T-cell (primary cell): ENCODE results near the gene OAS2. TPM values are rescaled to one million over a fixed set of nuclear protein-coding genes. Genes with fewer than 3 reads are reported as not detected.

Experiments
- ATAC-seq, 4 experiments: fragments of 200-7000 bp in 3 of 4; fragments of 150-1000 bp in 1 of 4; cut with Tn5 transposase; replicated peaks in 1 of 4; 1 replicate in 3 of 4; 2 replicates in 1 of 4; pipeline ENCODE4 v1.10.0; 2021; ENCODE audit warnings: moderate library complexity in 3 of 4, mild to moderate bottlenecking in 2 of 4, moderate number of reproducible peaks in 1 of 4
- CTCF ChIA-PET, 2 donors: fragments of 300-600 bp; sonication (Branson Sonifier 250); formaldehyde crosslinking; loops; one replicate each; lab custom pipeline; 2022; ENCODE audit warnings: antibody characterized with exemption in 2 of 2; lab: Charles Lee
- POLR2A ChIA-PET, 2 donors: fragments of 300-600 bp; sonication (Branson Sonifier 250); formaldehyde crosslinking; loops; one replicate each; lab custom pipeline; 2022; ENCODE audit warnings: antibody characterized with exemption in 2 of 2; lab: Charles Lee
- DNase-seq, 35 experiments: peaks; one replicate each; pipeline versions ENCODE4 v3.0.0 to v3.0.0-alpha.2; 2013 to 2023
- H3K27ac ChIP-seq: one replicate; pipeline ENCODE4 v1.5.1; 2013; ENCODE audit warnings: low read length
- H3K27me3 ChIP-seq, 2 experiments: replicated peaks in 1 of 2; 1 replicate in 1 of 2; 2 replicates in 1 of 2; pipeline versions ENCODE4 v1.6.1 to v1.7.0; 2013; ENCODE audit warnings: low read length in 1 of 2, mixed read lengths in 1 of 2; ENCODE audit not compliant: control insufficient read depth in 2 of 2, insufficient read depth in 2 of 2; ENCODE audit errors: extremely low read depth in 1 of 2
- H3K36me3 ChIP-seq, 2 donors: 1 replicate in 1 of 2; 2 replicates in 1 of 2; pipeline versions ENCODE4 v1.6.1 to v1.7.0; 2013; ENCODE audit warnings: low read length in 1 of 2; ENCODE audit not compliant: control insufficient read depth in 2 of 2, insufficient read depth in 1 of 2; ENCODE audit errors: extremely low read depth in 1 of 2
- H3K4me1 ChIP-seq, 2 experiments: 1 replicate in 1 of 2; 2 replicates in 1 of 2; pipeline versions ENCODE4 v1.6.1 to v1.7.0; 2013; ENCODE audit warnings: low read length in 2 of 2, mixed read lengths in 1 of 2; ENCODE audit not compliant: insufficient read depth in 2 of 2, control insufficient read depth in 1 of 2; ENCODE audit errors: extremely low read depth in 1 of 2
- H3K4me3 ChIP-seq, 2 donors: 1 replicate in 1 of 2; 2 replicates in 1 of 2; pipeline versions ENCODE4 v1.5.1 to v1.7.0; 2013; ENCODE audit warnings: mild to moderate bottlenecking in 2 of 2, low read length in 1 of 2, moderate library complexity in 1 of 2; ENCODE audit not compliant: control insufficient read depth in 1 of 2; ENCODE audit errors: extremely low read depth in 1 of 2
- H3K9me3 ChIP-seq: 2 replicates; pipeline ENCODE4 v1.7.0; 2013
- H3K27ac Mint-ChIP-seq, 2 donors: one replicate each; pipeline ENCODE4 v1.8.0; 2020 to 2021; ENCODE audit warnings: mild to moderate bottlenecking in 2 of 2, mixed read lengths in 2 of 2
- H3K27me3 Mint-ChIP-seq, 2 donors: one replicate each; pipeline ENCODE4 v1.8.0; 2021 to 2022; ENCODE audit warnings: mixed read lengths in 2 of 2
- H3K36me3 Mint-ChIP-seq: one replicate; pipeline ENCODE4 v1.8.0; 2021; ENCODE audit warnings: mixed read lengths
- H3K4me1 Mint-ChIP-seq, 3 donors: one replicate each; pipeline ENCODE4 v1.8.0; 2020 to 2022; ENCODE audit warnings: mixed read lengths in 3 of 3, mild to moderate bottlenecking in 1 of 3
- H3K4me3 Mint-ChIP-seq, 3 donors: one replicate each; pipeline ENCODE4 v1.8.0; 2020 to 2022; ENCODE audit warnings: mild to moderate bottlenecking in 3 of 3, mixed read lengths in 3 of 3, moderate library complexity in 3 of 3
- H3K9me3 Mint-ChIP-seq, 3 donors: one replicate each; pipeline ENCODE4 v1.8.0; 2020 to 2022; ENCODE audit warnings: mixed read lengths in 3 of 3
- WGBS: methylation state at CpG from one replicate; pipeline ENCODE4 v1.1.5; 2013; ENCODE audit warnings: missing lambda C conversion rate; ENCODE audit not compliant: insufficient coverage; 5-methylcytosine and 5-hydroxymethylcytosine counted together
- total RNA-seq, 35 experiments: library from RNA in 6 of 35; stranded (reverse) in 6 of 35; fragments of 120-200 nt in 1 of 35; gene quantifications; one replicate each; pipeline versions ENCODE4 v1.2.1 to v1.2.4 and lab custom pipeline; 2013 to 2026

Gene OAS2
- total RNA-seq, 5 donors from 2014 or later (not counting 1 experiment from before 2014, with no cell fraction given), result 44.8 to 75.5 (median 56.9) TPM

DNA sequence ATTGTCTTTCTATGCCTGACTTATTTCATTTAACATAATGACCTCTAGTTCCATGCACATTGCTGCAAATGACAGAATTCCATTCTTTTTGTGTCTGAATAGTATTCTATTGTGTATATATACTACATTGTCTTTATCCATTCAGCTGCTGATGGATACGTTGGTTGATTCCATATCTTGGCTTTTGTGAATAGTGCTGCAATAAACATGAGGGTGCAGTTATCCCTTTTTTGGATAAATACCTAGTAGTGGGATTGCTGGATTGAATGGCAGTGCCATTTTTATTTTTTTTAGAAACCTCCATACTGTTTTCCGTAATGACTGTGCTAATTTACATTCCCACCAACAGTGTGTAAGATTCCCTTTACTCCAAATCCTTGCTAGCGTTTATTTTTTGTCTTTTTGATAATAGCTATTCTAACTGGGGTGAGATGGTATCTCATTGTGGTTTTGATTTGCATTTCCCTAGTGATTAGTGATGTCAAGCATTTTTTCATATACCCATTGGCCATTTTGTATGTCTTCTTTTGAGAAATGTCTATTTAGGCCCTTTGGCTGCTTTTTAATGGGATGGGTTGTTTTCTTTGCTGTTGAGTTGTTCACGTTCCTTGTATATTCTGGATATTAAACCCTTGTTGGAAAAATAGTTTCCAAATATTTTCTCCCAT lies 2.3 kb downstream of the OAS2 start:
- Mint-ChIP-seq H3K4me1 (peaks cover 69 to 77% (median 77%) of the 10 kb centered on the region in 3 donors), H3K4me3 (peak overlapping the region; percentile 96 to 99 (median 99)), H3K27ac (peak overlapping the region; percentile 73 to 99), H3K9me3 (peaks cover 7 to 22% (median 9%) of the 10 kb centered on the region in 3 donors), H3K36me3 (peaks cover 40% of the 10 kb centered on the region), H3K27me3 (no peaks in the 10 kb centered on the region)
- Histone ChIP-seq H3K4me1 (peaks cover 21% of the 10 kb centered on the region in 2 experiments), H3K4me3 (peak overlapping the region; percentile 19 to 97), H3K9me3 (peaks cover 8% of the 10 kb centered on the region), H3K27me3 (no peaks in the 10 kb centered on the region), H3K36me3 (peaks cover 0 to 1% of the 10 kb centered on the region in 2 donors), H3K27ac (peak overlapping the region; percentile 39)
- ChIA-PET CTCF (interaction anchor here in 1 of 2 donors (3.0 kb wide), 1 partner anchor 12 kb away, joined by 27 read pairs; no protein-coding TSS in a partner anchor), POLR2A (interaction anchor here in 1 of 2 donors (0.6 kb wide), 1 partner anchor 923 kb away, joined by 4 read pairs; no protein-coding TSS in a partner anchor)
- peak in 1 of 35 experiments; percentile 55 for DNase-seq
- WGBS, result no CpG with 5 or more reads among the region's 4 CpGs
- ATAC-seq, result no peak

DNA sequence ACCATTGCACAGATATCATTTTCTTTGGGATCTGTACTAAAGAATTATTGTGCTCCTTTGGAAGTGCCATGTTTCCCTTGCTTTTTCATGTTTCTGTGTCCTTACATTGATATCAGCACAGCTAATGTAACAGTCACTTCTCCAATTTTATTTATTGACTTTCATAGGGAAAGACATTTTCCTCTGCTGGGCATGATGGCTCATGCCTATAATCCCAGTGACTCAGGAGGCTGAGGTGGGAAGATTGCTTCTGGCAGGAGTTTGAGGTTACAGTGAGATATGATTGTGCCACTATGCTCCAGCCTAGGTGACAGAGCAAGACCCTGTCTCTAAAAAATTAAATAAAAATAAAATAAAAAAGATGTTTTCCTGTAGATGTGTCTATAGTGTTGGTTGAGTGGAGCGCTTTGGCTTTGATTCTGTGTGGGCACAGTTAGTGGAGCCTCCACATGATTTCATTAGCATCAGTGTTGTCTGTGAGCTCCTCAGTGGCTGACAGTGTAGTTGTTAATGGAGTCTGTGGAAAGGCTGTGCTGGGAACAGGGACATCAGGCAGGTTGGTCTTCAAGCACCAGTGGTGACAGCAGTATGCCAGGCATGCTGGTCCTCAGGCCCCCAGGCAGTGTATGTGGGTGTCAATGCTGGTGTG lies 7.4 kb downstream of the OAS2 start:
- H3K36me3 Mint-ChIP-seq, result peaks cover 77% of the 10 kb centered on the region
- peaks cover 7 to 22% (median 9%) of the 10 kb centered on the region in 3 donors for H3K9me3 Mint-ChIP-seq
- WGBS, result 100% methylated on average over 1 of the region's 1 CpG
- H3K27me3 ChIP-seq, result no peaks in the 10 kb centered on the region
- peaks cover 7 to 53% of the 10 kb centered on the region in 2 donors for H3K36me3 ChIP-seq
- ATAC-seq, result no peak
- no peaks in the 10 kb centered on the region for H3K27me3 Mint-ChIP-seq
- H3K27ac ChIP-seq, result no peak overlapping the region
- peaks cover 8 to 19% of the 10 kb centered on the region in 2 experiments for H3K4me1 ChIP-seq
- no peak for DNase-seq
- ChIA-PET CTCF (no interaction called here), POLR2A (no interaction called here)
- no peak overlapping the region for H3K4me3 ChIP-seq
- H3K9me3 ChIP-seq, result peaks cover 8% of the 10 kb centered on the region
- H3K4me3 Mint-ChIP-seq, result no peak overlapping the region
- peaks cover 81 to 84% (median 84%) of the 10 kb centered on the region in 3 donors for H3K4me1 Mint-ChIP-seq
- peak overlapping the region; percentile 52 to 83 for H3K27ac Mint-ChIP-seq

DNA sequence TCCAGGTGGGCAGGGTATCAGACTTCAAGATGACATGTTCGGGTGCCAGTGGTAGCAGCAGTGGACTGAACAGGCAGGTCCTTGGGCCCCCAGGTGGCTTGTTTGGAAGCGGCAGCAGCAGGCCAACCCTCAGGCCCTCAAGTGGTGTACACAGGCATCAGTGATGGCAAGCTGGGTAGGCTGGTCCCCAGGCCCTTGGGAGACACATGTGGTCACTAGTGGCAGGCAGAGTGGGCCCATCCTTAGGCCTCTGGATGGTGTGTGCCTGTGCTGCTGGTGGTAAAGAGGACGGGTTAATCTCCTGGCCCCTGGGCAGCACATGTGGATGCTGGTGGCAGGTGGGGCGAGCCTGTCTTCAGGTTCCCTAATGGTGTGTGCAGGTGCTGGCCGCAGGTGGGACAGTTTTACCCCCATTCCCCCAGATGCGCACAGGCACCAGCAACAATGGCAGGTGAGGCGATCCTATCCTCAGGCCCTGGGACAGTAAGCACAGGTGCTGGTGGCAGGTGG lies 8.0 kb downstream of the OAS2 start:
- ChIA-PET POLR2A (no interaction called here), CTCF (no interaction called here)
- Mint-ChIP-seq H3K27ac (peak overlapping the region; percentile 52 to 83), H3K27me3 (no peaks in the 10 kb centered on the region), H3K36me3 (peaks cover 82% of the 10 kb centered on the region), H3K4me3 (no peak overlapping the region), H3K9me3 (peaks cover 7 to 22% (median 9%) of the 10 kb centered on the region in 3 donors), H3K4me1 (peaks cover 75 to 78% (median 78%) of the 10 kb centered on the region in 3 donors)
- Histone ChIP-seq H3K27ac (no peak overlapping the region), H3K4me1 (peaks cover 4 to 19% of the 10 kb centered on the region in 2 experiments), H3K9me3 (peaks cover 8% of the 10 kb centered on the region), H3K36me3 (peaks cover 10 to 58% of the 10 kb centered on the region in 2 donors), H3K4me3 (no peak overlapping the region), H3K27me3 (no peaks in the 10 kb centered on the region)
- DNase-seq (no peak), ATAC-seq (no peak)
- WGBS, result 96% methylated on average over 4 of the region's 7 CpGs

DNA sequence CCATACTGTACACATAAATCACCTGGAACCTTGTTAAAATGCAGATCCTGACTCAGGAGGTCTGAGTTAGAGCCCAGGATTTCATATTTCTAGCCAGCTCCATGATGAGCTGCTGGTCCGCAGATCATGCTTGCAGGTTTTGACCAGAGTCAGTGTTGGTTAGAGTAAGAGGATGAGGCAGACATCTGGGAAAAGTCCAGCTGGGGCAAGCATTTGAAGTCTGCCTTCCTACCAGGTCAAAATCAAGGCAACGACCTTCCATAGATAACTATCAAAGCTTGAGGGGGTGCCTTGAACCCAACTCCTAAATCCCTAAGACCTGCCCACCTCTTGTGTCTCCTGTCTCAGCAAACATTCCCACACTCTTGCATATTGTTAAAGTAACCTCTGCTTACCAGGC lies 9.2 kb downstream of the OAS2 start:
- Mint-ChIP-seq H3K4me3 (no peak overlapping the region), H3K27ac (peak overlapping the region; percentile 81 to 85), H3K4me1 (peaks cover 66 to 72% (median 66%) of the 10 kb centered on the region in 3 donors), H3K27me3 (no peaks in the 10 kb centered on the region), H3K9me3 (peaks cover 7 to 21% (median 9%) of the 10 kb centered on the region in 3 donors), H3K36me3 (peaks cover 83% of the 10 kb centered on the region)
- ChIA-PET CTCF (interaction anchor here in 1 of 2 donors (1.0 to 1.4 kb wide), 2 partner anchors 10 to 39 kb away, joined by 3 to 5 read pairs; partner anchors contain the start of gene OAS2), POLR2A (no interaction called here)
- Histone ChIP-seq H3K4me1 (peaks cover 0 to 19% of the 10 kb centered on the region in 2 experiments), H3K4me3 (no peak overlapping the region), H3K27ac (peak overlapping the region; percentile 0), H3K27me3 (no peaks in the 10 kb centered on the region), H3K9me3 (peaks cover 8% of the 10 kb centered on the region), H3K36me3 (peaks cover 12 to 65% of the 10 kb centered on the region in 2 donors)
- ATAC-seq (no peak), DNase-seq (no peak)
- 100% methylated on average over 2 of the region's 2 CpGs for WGBS

DNA sequence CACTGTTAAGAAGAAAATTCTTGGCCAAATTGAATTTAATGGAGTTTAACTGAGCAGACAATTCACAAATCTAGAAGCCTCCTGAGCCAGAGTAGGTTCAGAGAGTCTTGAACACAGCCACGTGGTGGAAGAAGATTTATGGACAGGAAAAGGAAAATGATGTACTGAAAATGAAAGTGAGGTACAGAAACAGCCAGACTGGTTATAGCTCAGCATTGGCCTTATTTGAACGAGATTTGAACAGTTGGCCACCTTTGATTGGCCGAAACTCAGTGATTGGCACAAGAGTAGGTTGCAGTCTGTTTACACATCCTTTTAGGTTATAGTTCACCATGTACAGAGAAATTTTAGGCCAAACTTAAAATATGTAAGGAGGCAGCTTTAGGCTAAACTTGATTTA lies 9.9 kb downstream of the OAS2 start:
- POLR2A ChIA-PET, result interaction anchor here (0.6 to 1.3 kb wide), 2 partner anchors 10 to 164 kb away, joined by 5 to 12 read pairs; partner anchors contain the start of gene OAS2 (in 1 of the 2)
- peak in 2 of 4 experiments; percentile 34 to 72 for ATAC-seq
- peak in 2 of 35 experiments; percentile 11 to 18 for DNase-seq
- peaks cover 83% of the 10 kb centered on the region for H3K36me3 Mint-ChIP-seq
- no peaks in the 10 kb centered on the region for H3K27me3 Mint-ChIP-seq
- no peak overlapping the region for H3K4me3 ChIP-seq
- peaks cover 0 to 19% of the 10 kb centered on the region in 2 experiments for H3K4me1 ChIP-seq
- CTCF ChIA-PET, result interaction anchor here in 1 of 2 donors (0.6 to 1.4 kb wide), 4 partner anchors 10 to 51 kb away, joined by 3 to 5 read pairs (median 3); partner anchors contain the start of gene OAS2
- 37% methylated on average over 3 of the region's 3 CpGs for whole genome bisulfite sequencing
- H3K4me1 Mint-ChIP-seq, result peaks cover 64 to 65% (median 65%) of the 10 kb centered on the region in 3 donors
- peak overlapping the region; percentile 81 to 85 for H3K27ac Mint-ChIP-seq
- peaks cover 12 to 69% of the 10 kb centered on the region in 2 donors for H3K36me3 ChIP-seq
- H3K4me3 Mint-ChIP-seq, result no peak overlapping the region
- H3K27me3 ChIP-seq, result no peaks in the 10 kb centered on the region
- peaks cover 7 to 18% (median 9%) of the 10 kb centered on the region in 3 donors for H3K9me3 Mint-ChIP-seq
- H3K27ac ChIP-seq, result peak overlapping the region; percentile 0
- peaks cover 8% of the 10 kb centered on the region for H3K9me3 ChIP-seq
